ENCODE data around the gene ARHGAP29.

DNA sequence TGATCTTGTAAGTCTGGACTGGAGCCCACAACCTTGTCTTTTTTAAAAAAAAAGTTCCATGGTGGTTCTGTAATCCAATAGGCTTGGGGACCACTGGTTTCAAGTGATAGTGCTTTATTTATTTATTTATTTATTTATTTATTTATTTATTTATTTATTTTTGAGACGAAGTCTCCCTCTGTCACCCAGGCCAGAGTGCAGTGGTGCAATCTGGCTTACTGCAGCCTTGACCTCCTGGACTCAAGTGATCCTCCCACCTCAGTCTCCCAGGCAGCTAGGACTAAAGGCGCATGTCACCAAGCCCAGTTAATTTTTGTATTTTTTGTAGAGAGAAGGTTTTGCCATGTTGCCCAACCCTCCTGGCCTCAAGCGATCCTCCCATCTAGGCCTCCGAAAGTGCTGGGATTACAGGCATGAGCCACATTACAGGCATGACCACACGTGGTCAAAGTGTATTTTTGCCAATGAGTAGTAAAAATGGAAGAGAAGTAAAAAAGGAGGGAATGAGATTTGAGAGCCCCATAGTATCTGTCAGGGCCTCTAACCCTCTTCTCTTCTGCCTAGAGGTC lies 44.8 kb upstream of the ARHGAP29 start:
- TF ChIP-seq, protein P1, sequence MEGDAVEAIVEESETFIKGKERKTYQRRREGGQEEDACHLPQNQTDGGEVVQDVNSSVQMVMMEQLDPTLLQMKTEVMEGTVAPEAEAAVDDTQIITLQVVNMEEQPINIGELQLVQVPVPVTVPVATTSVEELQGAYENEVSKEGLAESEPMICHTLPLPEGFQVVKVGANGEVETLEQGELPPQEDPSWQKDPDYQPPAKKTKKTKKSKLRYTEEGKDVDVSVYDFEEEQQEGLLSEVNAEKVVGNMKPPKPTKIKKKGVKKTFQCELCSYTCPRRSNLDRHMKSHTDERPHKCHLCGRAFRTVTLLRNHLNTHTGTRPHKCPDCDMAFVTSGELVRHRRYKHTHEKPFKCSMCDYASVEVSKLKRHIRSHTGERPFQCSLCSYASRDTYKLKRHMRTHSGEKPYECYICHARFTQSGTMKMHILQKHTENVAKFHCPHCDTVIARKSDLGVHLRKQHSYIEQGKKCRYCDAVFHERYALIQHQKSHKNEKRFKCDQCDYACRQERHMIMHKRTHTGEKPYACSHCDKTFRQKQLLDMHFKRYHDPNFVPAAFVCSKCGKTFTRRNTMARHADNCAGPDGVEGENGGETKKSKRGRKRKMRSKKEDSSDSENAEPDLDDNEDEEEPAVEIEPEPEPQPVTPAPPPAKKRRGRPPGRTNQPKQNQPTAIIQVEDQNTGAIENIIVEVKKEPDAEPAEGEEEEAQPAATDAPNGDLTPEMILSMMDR (conservative IDR thresholded peaks at IDR 0.05), result no peak
- TF ChIP-seq ZFX (IDR thresholded peaks at IDR 0.05), result no peak

Data from C4-2B (cell line).